ENCODE results near the gene DNASE1L2.

The DNASE1L2 gene

DNA sequence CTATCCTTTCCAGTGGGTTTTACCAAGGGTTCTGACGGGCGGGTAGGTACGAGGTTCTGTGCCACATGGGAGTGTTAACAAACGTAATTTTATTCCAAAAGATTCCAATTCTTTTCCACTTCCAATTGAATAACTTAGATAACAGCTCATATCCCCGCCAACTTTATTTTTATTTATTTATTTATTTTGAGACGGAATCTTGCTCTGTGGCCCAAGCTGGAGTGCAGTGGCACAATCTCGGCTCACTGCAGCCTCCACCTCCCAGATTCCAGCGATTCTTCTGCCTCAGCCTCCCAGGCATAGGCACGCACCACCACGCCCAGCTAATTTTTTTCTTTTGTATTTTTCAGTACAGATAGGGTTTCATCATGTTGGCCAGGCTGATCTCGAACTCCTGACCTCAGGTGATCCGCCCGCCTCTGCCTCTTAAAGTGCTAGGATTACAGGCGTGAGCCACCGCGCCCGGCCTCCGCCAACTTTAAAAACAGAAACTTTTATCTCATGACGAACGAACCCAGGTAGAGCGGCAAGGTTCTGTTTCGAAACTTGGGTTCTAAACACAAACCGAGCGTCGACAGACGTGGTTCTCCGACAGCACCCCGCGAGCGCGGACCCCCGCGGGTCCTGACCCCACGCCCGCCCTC lies 14.5 kb downstream of the DNASE1L2 start (continued):
- TF ChIP-seq, protein P1, sequence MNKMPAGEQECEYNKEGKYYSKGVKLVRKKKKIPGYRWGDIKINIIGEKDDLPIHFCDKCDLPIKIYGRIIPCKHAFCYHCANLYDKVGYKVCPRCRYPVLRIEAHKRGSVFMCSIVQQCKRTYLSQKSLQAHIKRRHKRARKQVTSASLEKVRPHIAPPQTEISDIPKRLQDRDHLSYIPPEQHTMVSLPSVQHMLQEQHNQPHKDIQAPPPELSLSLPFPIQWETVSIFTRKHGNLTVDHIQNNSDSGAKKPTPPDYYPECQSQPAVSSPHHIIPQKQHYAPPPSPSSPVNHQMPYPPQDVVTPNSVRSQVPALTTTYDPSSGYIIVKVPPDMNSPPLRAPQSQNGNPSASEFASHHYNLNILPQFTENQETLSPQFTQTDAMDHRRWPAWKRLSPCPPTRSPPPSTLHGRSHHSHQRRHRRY (tag by site-specific recombination; IDR thresholded peaks at IDR 0.05): no peak
- TF ChIP-seq RBAK (tag by site-specific recombination; IDR thresholded peaks at IDR 0.05) (no peak), ZNF791 (tag by site-specific recombination; IDR thresholded peaks at IDR 0.05) (no peak), ZNF121 (tag by site-specific recombination; IDR thresholded peaks at IDR 0.05) (peak; percentile 79), KLF7 (tag by site-specific recombination; IDR thresholded peaks at IDR 0.05; ENCODE audit: borderline replicate concordance) (peak; percentile 76; the same call in 1 of the 2 replicates), ZNF10 (tag by site-specific recombination; IDR thresholded peaks at IDR 0.05) (no peak)

DNA sequence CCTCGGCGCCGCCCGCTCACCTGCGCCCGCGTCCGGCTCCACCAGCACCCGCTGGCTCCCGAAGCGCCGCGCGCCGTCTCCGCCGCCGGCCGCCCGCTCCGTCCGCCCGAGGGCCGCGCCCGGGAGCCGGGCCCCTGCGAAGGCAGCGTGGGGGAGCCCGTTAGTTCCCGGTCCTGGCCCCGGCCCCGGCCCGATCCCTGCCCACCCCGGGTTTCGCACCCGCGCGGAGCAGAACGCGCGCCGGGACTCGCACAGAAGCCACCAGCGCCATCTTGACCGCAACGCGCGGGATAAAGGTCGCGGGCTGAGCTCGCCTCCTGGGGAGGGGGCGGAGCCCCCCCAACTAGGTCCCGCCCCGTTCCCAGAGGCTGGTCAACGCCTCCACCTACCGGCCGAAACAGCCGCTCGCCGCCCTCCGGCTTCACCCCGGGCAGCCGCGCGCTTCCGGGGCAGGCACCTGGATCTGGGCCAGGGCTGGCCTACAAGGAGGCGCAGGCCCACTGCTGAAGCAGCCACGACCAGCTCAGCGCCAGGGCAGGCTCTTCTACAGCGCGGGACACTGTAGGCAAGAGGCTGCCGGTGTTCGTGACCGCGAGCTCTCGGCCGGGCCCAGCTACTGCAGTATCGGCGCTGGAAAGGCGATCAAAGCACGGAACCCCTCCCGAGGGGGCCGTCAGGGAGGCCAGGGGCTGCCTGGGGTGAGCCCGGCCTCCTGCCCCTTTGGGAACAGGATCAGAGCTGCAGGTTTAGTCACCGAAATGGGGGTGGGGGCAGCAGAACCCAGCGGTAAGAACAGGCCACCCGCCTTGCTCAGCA lies 15.3 kb downstream of the DNASE1L2 start, which contains the start of gene ECI1:
ECI1 (minus strand) TSS at position 292 of the 816 bp plus-strand sequence; CDS start at position 271, 21 bp downstream.
- Histone ChIP-seq H3K36me3 (ENCODE audit: control insufficient read depth in 2 of 2, insufficient read depth in 1 of 2, low read length in 2 of 2) (peaks cover 43 to 56% of the 10 kb centered on the region in 2 experiments), H3K9me3 (ENCODE audit: control insufficient read depth, insufficient read depth, low read depth, low read length) (no peaks in the 10 kb centered on the region), H3K27ac (ENCODE audit: extremely low read depth, low read depth, low read length) (peak within 1 kb of the TSS; percentile 91), H3K4me3 (ENCODE audit: low read depth, low read length) (peak within 1 kb of the TSS; percentile 78), H3K4me1 (ENCODE audit: control insufficient read depth, insufficient read depth, low read length) (peaks cover 7% of the 10 kb centered on the region)
- CTCF ChIA-PET: interaction anchor here (0.6 to 1.9 kb wide), 8 partner anchors 10 to 322 kb away, joined by 3 to 14 read pairs (median 4); partner anchors contain the start of genes PGP and TRAF7
- POLR2A ChIA-PET: interaction anchor here (0.6 to 3.7 kb wide), 30 partner anchors 8 to 351 kb away, joined by 3 to 48 read pairs (median 6); partner anchors contain the start of genes AMDHD2, CCNF, DNASE1L2 and E4F1
- no peak for TF ChIP-seq MZF1 (tag by site-specific recombination; IDR thresholded peaks at IDR 0.05; ENCODE audit: borderline replicate concordance)
- TF ChIP-seq ZNF544 (tag by site-specific recombination; IDR thresholded peaks at IDR 0.05): no peak
- TF ChIP-seq, protein P2, sequence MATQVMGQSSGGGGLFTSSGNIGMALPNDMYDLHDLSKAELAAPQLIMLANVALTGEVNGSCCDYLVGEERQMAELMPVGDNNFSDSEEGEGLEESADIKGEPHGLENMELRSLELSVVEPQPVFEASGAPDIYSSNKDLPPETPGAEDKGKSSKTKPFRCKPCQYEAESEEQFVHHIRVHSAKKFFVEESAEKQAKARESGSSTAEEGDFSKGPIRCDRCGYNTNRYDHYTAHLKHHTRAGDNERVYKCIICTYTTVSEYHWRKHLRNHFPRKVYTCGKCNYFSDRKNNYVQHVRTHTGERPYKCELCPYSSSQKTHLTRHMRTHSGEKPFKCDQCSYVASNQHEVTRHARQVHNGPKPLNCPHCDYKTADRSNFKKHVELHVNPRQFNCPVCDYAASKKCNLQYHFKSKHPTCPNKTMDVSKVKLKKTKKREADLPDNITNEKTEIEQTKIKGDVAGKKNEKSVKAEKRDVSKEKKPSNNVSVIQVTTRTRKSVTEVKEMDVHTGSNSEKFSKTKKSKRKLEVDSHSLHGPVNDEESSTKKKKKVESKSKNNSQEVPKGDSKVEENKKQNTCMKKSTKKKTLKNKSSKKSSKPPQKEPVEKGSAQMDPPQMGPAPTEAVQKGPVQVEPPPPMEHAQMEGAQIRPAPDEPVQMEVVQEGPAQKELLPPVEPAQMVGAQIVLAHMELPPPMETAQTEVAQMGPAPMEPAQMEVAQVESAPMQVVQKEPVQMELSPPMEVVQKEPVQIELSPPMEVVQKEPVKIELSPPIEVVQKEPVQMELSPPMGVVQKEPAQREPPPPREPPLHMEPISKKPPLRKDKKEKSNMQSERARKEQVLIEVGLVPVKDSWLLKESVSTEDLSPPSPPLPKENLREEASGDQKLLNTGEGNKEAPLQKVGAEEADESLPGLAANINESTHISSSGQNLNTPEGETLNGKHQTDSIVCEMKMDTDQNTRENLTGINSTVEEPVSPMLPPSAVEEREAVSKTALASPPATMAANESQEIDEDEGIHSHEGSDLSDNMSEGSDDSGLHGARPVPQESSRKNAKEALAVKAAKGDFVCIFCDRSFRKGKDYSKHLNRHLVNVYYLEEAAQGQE (tag by site-specific recombination; IDR thresholded peaks at IDR 0.05): peak; percentile 38; the same call in 1 of the 2 replicates
- TF ChIP-seq, protein P3, sequence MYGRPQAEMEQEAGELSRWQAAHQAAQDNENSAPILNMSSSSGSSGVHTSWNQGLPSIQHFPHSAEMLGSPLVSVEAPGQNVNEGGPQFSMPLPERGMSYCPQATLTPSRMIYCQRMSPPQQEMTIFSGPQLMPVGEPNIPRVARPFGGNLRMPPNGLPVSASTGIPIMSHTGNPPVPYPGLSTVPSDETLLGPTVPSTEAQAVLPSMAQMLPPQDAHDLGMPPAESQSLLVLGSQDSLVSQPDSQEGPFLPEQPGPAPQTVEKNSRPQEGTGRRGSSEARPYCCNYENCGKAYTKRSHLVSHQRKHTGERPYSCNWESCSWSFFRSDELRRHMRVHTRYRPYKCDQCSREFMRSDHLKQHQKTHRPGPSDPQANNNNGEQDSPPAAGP (tag by site-specific recombination; IDR thresholded peaks at IDR 0.05): peak; percentile 92
- no peak for TF ChIP-seq ZNF670 (tag by site-specific recombination; IDR thresholded peaks at IDR 0.05; ENCODE audit: low read depth)
- TF ChIP-seq, protein P4, sequence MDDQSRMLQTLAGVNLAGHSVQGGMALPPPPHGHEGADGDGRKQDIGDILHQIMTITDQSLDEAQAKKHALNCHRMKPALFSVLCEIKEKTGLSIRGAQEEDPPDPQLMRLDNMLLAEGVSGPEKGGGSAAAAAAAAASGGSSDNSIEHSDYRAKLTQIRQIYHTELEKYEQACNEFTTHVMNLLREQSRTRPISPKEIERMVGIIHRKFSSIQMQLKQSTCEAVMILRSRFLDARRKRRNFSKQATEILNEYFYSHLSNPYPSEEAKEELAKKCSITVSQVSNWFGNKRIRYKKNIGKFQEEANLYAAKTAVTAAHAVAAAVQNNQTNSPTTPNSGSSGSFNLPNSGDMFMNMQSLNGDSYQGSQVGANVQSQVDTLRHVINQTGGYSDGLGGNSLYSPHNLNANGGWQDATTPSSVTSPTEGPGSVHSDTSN (CRISPR knock-in tag; IDR thresholded peaks at IDR 0.05): 0 out of 2 replicates have a peak, but pooled peaks have one; percentile 66
- TF ChIP-seq ZNF530 (tag by site-specific recombination; IDR thresholded peaks at IDR 0.05; ENCODE audit: low read depth): no peak
- peak; percentile 44; the same call in 1 of the 2 replicates for TF ChIP-seq ZNF768 (tag by site-specific recombination; IDR thresholded peaks at IDR 0.05)
- peak; percentile 96 for TF ChIP-seq ZSCAN30 (tag by site-specific recombination; IDR thresholded peaks at IDR 0.05)
- peak; percentile 94 for TF ChIP-seq ZIC2 (tag by site-specific recombination; IDR thresholded peaks at IDR 0.05)
- TF ChIP-seq, protein P5, sequence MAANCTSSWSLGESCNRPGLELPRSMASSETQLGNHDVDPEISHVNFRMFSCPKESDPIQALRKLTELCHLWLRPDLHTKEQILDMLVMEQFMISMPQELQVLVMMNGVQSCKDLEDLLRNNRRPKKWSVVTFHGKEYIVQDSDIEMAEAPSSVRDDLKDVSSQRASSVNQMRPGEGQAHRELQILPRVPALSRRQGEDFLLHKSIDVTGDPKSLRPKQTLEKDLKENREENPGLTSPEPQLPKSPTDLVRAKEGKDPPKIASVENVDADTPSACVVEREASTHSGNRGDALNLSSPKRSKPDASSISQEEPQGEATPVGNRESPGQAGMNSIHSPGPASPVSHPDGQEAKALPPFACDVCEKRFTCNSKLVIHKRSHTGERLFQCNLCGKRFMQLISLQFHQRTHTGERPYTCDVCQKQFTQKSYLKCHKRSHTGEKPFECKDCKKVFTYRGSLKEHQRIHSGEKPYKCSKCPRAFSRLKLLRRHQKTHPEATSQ (tag by site-specific recombination; IDR thresholded peaks at IDR 0.05): no peak; the same call in 1 of the 2 replicates
- no peak for TF ChIP-seq ZNF514 (tag by site-specific recombination; IDR thresholded peaks at IDR 0.05)
- 0 out of 2 replicates have a peak, but pooled peaks have one; percentile 42 for TF ChIP-seq ZNF324 (tag by site-specific recombination; IDR thresholded peaks at IDR 0.05)
- TF ChIP-seq, protein P6, sequence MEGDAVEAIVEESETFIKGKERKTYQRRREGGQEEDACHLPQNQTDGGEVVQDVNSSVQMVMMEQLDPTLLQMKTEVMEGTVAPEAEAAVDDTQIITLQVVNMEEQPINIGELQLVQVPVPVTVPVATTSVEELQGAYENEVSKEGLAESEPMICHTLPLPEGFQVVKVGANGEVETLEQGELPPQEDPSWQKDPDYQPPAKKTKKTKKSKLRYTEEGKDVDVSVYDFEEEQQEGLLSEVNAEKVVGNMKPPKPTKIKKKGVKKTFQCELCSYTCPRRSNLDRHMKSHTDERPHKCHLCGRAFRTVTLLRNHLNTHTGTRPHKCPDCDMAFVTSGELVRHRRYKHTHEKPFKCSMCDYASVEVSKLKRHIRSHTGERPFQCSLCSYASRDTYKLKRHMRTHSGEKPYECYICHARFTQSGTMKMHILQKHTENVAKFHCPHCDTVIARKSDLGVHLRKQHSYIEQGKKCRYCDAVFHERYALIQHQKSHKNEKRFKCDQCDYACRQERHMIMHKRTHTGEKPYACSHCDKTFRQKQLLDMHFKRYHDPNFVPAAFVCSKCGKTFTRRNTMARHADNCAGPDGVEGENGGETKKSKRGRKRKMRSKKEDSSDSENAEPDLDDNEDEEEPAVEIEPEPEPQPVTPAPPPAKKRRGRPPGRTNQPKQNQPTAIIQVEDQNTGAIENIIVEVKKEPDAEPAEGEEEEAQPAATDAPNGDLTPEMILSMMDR (tag by site-specific recombination; IDR thresholded peaks at IDR 0.05): peak; percentile 97
- TF ChIP-seq ZXDB (tag by site-specific recombination; IDR thresholded peaks at IDR 0.05): peak; percentile 94
- TF ChIP-seq ZNF416 (tag by site-specific recombination; IDR thresholded peaks at IDR 0.05): no peak

Measured in HEK293 (cell line).